HG02884 (cell line): ENCODE data around the gene OR2V2.
"Not testable (repeated sequence)": the region's sequence is repeated elsewhere in the genome, so short reads cannot be mapped to it uniquely, and the experiment has no call there.

ENCODE experiments used
- ATAC-seq: cut with Tn5 transposase; IDR thresholded peaks from one replicate; pipeline ENCODE4 v1.9.1; 2021; ENCODE audit warnings: mild to moderate bottlenecking, moderate library complexity; ENCODE audit not compliant: unreplicated experiment

Gene OR2V2

GRCh38 chr5:181114844-181115778, 32.3 kb upstream of the OR2V2 start:
- ATAC-seq = no peak

- no peak for ATAC-seq
Measured at GRCh38 chr5:181118369-181118768, 29.0 kb upstream of the OR2V2 start.

GRCh38 chr5:181119105-181119504, 28.3 kb upstream of the OR2V2 start:
- ATAC-seq = no peak

GRCh38 chr5:181120306-181120705, 27.1 kb upstream of the OR2V2 start:
- ATAC-seq = no peak

- no peak for ATAC-seq
Measured at GRCh38 chr5:181120761-181121160, 26.6 kb upstream of the OR2V2 start.

- no peak for ATAC-seq
Measured at GRCh38 chr5:181121675-181122561, 25.5 kb upstream of the OR2V2 start.

GRCh38 chr5:181124526-181124925, 22.9 kb upstream of the OR2V2 start:
- ATAC-seq = no peak

GRCh38 chr5:181126841-181127240, 20.5 kb upstream of the OR2V2 start:
- no peak for ATAC-seq

GRCh38 chr5:181127456-181127855, 19.9 kb upstream of the OR2V2 start:
- ATAC-seq = no peak

GRCh38 chr5:181127907-181128626, 19.3 kb upstream of the OR2V2 start:
- ATAC-seq = no peak

GRCh38 chr5:181129601-181130000, 17.8 kb upstream of the OR2V2 start:
- ATAC-seq = no peak

- not testable (repeated sequence) for ATAC-seq
Measured at GRCh38 chr5:181130081-181130480, 17.3 kb upstream of the OR2V2 start.

- ATAC-seq = no peak
Measured at GRCh38 chr5:181130832-181131496, 16.4 kb upstream of the OR2V2 start, which contains the start of gene OR2V1. OR2V1 (minus strand) TSS chr5:181131169; CDS start chr5:181125304, 5,865 bp downstream.

- ATAC-seq = no peak
Measured at GRCh38 chr5:181131514-181131913, 15.9 kb upstream of the OR2V2 start.

GRCh38 chr5:181133083-181133482, 14.3 kb upstream of the OR2V2 start:
- no peak for ATAC-seq

- ATAC-seq = no peak
Measured at GRCh38 chr5:181133610-181134231, 13.7 kb upstream of the OR2V2 start.

GRCh38 chr5:181134259-181134658, 13.1 kb upstream of the OR2V2 start:
- ATAC-seq = no peak

- ATAC-seq = no peak
Measured at GRCh38 chr5:181136361-181136955, 10.9 kb upstream of the OR2V2 start.

GRCh38 chr5:181138258-181138657, 9.1 kb upstream of the OR2V2 start:
- no peak for ATAC-seq

GRCh38 chr5:181140766-181141165, 6.6 kb upstream of the OR2V2 start:
- ATAC-seq = no peak
